Osteoblast (primary cell): Measurements from ENCODE around the gene SEC14L3. TPM values are rescaled to one million over a fixed set of nuclear protein-coding genes. Genes with fewer than 3 reads are reported as not detected.

ENCODE experiments used
- DNase-seq: peaks from one replicate; pipeline ENCODE4 v3.0.0; 2011; ENCODE audit warnings: low spot score, mixed read lengths; ENCODE audit not compliant: insufficient read length; ENCODE audit errors: missing footprints
- H2AFZ ChIP-seq: 2 replicates; pipeline ENCODE4 v1.6.0; 2011; ENCODE audit warnings: mild to moderate bottlenecking, low read length
- H3K27ac ChIP-seq: 2 replicates; pipeline ENCODE4 v1.5.1; 2011; ENCODE audit warnings: mild to moderate bottlenecking, low read depth, low read length, moderate library complexity
- H3K27me3 ChIP-seq: 2 replicates; pipeline ENCODE4 v1.6.0; 2012; ENCODE audit warnings: mild to moderate bottlenecking, control low read depth, inconsistent platforms, low read length, moderate library complexity; ENCODE audit not compliant: insufficient read depth
- H3K36me3 ChIP-seq: 2 replicates; pipeline ENCODE4 v1.5.1; 2011; ENCODE audit warnings: mild to moderate bottlenecking, low read length, control low read depth, moderate library complexity; ENCODE audit not compliant: insufficient read depth
- H3K4me1 ChIP-seq: 2 replicates; pipeline ENCODE4 v1.5.1; 2011; ENCODE audit warnings: mild to moderate bottlenecking, low read length, control low read depth, moderate library complexity; ENCODE audit not compliant: insufficient read depth
- H3K4me2 ChIP-seq: 2 replicates; pipeline ENCODE4 v1.6.0; 2011; ENCODE audit warnings: mild to moderate bottlenecking, low read length; ENCODE audit not compliant: insufficient read depth
- H3K4me3 ChIP-seq: fragments of 200-600 bp; sonication (generic); 3 replicates; pipeline ENCODE4 v1.5.1; 2012; ENCODE audit warnings: mild to moderate bottlenecking, low read length, inconsistent platforms; ENCODE audit not compliant: insufficient read depth
- H3K79me2 ChIP-seq: 2 replicates; pipeline ENCODE4 v1.6.0; 2012; ENCODE audit warnings: mild to moderate bottlenecking, low read length, control low read depth, inconsistent platforms; ENCODE audit not compliant: insufficient read depth
- H3K9me3 ChIP-seq: 2 replicates; pipeline ENCODE4 v1.5.1; 2011; ENCODE audit warnings: low read depth, low read length, control low read depth
- H4K20me1 ChIP-seq: 2 replicates; pipeline ENCODE4 v1.6.0; 2012; ENCODE audit warnings: mild to moderate bottlenecking, low read length, control low read depth; ENCODE audit not compliant: insufficient read depth
- CTCF ChIP-seq: IDR thresholded peaks from 2 replicates; pipeline ENCODE4 v1.5.1; 2011; ENCODE audit warnings: mild to moderate bottlenecking, low read depth, low read length, moderate library complexity; ENCODE audit errors: extremely low read depth
- total RNA-seq: library from RNA; depleted of rRNA; stranded (reverse); fragments of >200 nt; gene quantifications from 2 replicates; pipeline ENCODE4 v1.2.3, GENCODE V29; 2012

SEC14L3 gene
- total RNA-seq, 1 donor, result not detected

- peaks cover 81% of the 10 kb centered on the region for H3K36me3 ChIP-seq
- DNase-seq, result no peak
Observed at GRCh38 chr22:30416837-30417236, 55.0 kb downstream of the SEC14L3 start.

GRCh38 chr22:30416403-30416802 is 55.4 kb downstream of the SEC14L3 start:
- no peak for DNase-seq

More at GRCh38 chr22:30416837-30417236, 55.0 kb downstream of the SEC14L3 start:
- Histone ChIP-seq H4K20me1 (no peaks in the 10 kb centered on the region), H3K27ac (peak overlapping the region; percentile 30), H3K4me3 (no peak overlapping the region), H3K4me2 (no peak overlapping the region), H3K9me3 (no peaks in the 10 kb centered on the region), H2AFZ (no peak overlapping the region), H3K79me2 (peaks cover 2% of the 10 kb centered on the region), H3K4me1 (peaks cover 50% of the 10 kb centered on the region), H3K27me3 (no peaks in the 10 kb centered on the region)
- TF ChIP-seq CTCF, result no peak

GRCh38 chr22:30414525-30415047 is 57.2 kb downstream of the SEC14L3 start:
- Histone ChIP-seq H3K4me1 (peaks cover 27% of the 10 kb centered on the region), H3K9me3 (no peaks in the 10 kb centered on the region), H3K27me3 (no peaks in the 10 kb centered on the region), H4K20me1 (no peaks in the 10 kb centered on the region), H2AFZ (no peak overlapping the region), H3K79me2 (peaks cover 2% of the 10 kb centered on the region), H3K27ac (peak overlapping the region; percentile 61), H3K36me3 (peaks cover 95% of the 10 kb centered on the region), H3K4me3 (no peak overlapping the region), H3K4me2 (no peak overlapping the region)
- TF ChIP-seq CTCF, result no peak
- DNase-seq, result peak; percentile 42

More at GRCh38 chr22:30416403-30416802, 55.4 kb downstream of the SEC14L3 start:
- Histone ChIP-seq H3K4me2 (no peak overlapping the region), H3K79me2 (peaks cover 2% of the 10 kb centered on the region), H2AFZ (no peak overlapping the region), H4K20me1 (no peaks in the 10 kb centered on the region), H3K4me1 (peaks cover 45% of the 10 kb centered on the region), H3K27ac (peak overlapping the region; percentile 30), H3K4me3 (no peak overlapping the region), H3K9me3 (no peaks in the 10 kb centered on the region), H3K27me3 (no peaks in the 10 kb centered on the region), H3K36me3 (peaks cover 80% of the 10 kb centered on the region)
- no peak for TF ChIP-seq CTCF

GRCh38 chr22:30413745-30414524 is 57.9 kb downstream of the SEC14L3 start:
- no peak overlapping the region for H3K4me2 ChIP-seq
- no peaks in the 10 kb centered on the region for H3K27me3 ChIP-seq
- H2AFZ ChIP-seq, result no peak overlapping the region
- peaks cover 2% of the 10 kb centered on the region for H3K79me2 ChIP-seq
- no peak for DNase-seq
- peaks cover 26% of the 10 kb centered on the region for H3K4me1 ChIP-seq
- no peaks in the 10 kb centered on the region for H3K9me3 ChIP-seq
- no peak for TF ChIP-seq CTCF
- no peaks in the 10 kb centered on the region for H4K20me1 ChIP-seq
- H3K4me3 ChIP-seq, result no peak overlapping the region
- H3K36me3 ChIP-seq, result peaks cover 94% of the 10 kb centered on the region
- H3K27ac ChIP-seq, result peak overlapping the region; percentile 61
